Muscle layer of duodenum (tissue), 2 donors: ENCODE results near the gene TAPBP.
"Not testable (repeated sequence)": the region's sequence is repeated elsewhere in the genome, so short reads cannot be mapped to it uniquely, and the experiment has no call there.

ENCODE experiments used
- H3K27ac ChIP-seq: one replicate; pipeline ENCODE4 v1.7.0; 2013; ENCODE audit warnings: mild to moderate bottlenecking, low read length
- H3K27me3 ChIP-seq: one replicate; pipeline ENCODE4 v1.7.0; 2013; ENCODE audit warnings: low read depth, mild to moderate bottlenecking, control low read depth, low read length
- H3K36me3 ChIP-seq, 2 donors: one replicate each; pipeline ENCODE4 v1.7.0; 2013; ENCODE audit warnings: low read length in 2 of 2, control low read depth in 1 of 2, mild to moderate bottlenecking in 1 of 2; ENCODE audit not compliant: insufficient read depth in 2 of 2, control insufficient read depth in 1 of 2
- H3K4me1 ChIP-seq, 2 donors: one replicate each; pipeline ENCODE4 v1.7.0; 2013; ENCODE audit warnings: low read length in 2 of 2, mild to moderate bottlenecking in 2 of 2, control low read depth in 1 of 2, moderate library complexity in 1 of 2; ENCODE audit not compliant: insufficient read depth in 2 of 2, control insufficient read depth in 1 of 2
- H3K4me3 ChIP-seq, 2 donors: one replicate each; pipeline ENCODE4 v1.7.0; 2013; ENCODE audit warnings: low read length in 2 of 2, low read depth in 1 of 2, mild to moderate bottlenecking in 1 of 2
- H3K9me3 ChIP-seq, 2 donors: one replicate each; pipeline ENCODE4 v1.7.0; 2013; ENCODE audit warnings: low read length in 2 of 2, control low read depth in 1 of 2, mild to moderate bottlenecking in 1 of 2; ENCODE audit not compliant: control insufficient read depth in 1 of 2
- donor health status: healthy.

The TAPBP gene

DNA sequence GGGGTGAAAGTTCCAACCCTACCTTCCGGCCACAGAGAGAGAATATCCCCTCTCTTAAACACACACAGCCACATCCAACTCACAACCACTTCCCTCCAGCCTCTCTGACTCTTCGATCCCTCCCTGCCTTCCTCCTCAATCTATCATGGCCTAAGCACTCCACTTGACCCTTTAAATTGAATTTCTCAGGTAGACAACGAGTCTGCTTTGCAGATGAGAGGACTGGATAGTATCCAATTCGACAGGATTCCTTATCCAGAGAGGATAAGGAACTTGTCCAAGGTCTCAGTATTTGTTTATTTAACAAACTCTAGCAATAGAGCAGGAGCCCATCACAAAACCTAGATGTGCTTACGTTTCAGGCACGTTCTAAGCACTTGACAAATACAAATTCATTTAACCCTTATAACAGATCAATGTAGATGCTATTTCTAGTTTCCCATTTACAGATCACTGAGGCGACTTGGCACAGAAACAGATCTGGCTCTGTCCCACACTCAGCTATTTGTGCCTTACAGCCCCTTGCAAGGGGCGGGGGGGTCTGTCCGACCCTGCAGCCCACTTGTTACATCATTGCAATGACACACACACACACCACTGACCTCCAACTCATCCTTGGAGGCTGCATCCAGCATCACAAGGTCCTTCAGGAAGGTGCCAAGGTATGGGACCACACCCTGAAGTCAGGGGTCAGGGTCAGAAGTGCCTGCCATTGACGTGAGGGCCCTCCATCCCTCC lies 19.6 kb downstream of the TAPBP start:
- Histone ChIP-seq H3K4me3 (no peak overlapping the region), H3K4me1 (peaks cover 8 to 24% of the 10 kb centered on the region in 2 donors), H3K9me3 (no peaks in the 10 kb centered on the region), H3K36me3 (peaks cover 21 to 52% of the 10 kb centered on the region in 2 donors), H3K27ac (no peak overlapping the region), H3K27me3 (no peaks in the 10 kb centered on the region)

- Histone ChIP-seq H3K27ac (no peak overlapping the region), H3K4me1 (peaks cover 11 to 29% of the 10 kb centered on the region in 2 donors), H3K27me3 (no peaks in the 10 kb centered on the region), H3K36me3 (peaks cover 21 to 52% of the 10 kb centered on the region in 2 donors), H3K4me3 (no peak overlapping the region), H3K9me3 (no peaks in the 10 kb centered on the region)
These were observed 20.7 kb downstream of the TAPBP start for GRCh38 chr6:33292996-33293682.

DNA sequence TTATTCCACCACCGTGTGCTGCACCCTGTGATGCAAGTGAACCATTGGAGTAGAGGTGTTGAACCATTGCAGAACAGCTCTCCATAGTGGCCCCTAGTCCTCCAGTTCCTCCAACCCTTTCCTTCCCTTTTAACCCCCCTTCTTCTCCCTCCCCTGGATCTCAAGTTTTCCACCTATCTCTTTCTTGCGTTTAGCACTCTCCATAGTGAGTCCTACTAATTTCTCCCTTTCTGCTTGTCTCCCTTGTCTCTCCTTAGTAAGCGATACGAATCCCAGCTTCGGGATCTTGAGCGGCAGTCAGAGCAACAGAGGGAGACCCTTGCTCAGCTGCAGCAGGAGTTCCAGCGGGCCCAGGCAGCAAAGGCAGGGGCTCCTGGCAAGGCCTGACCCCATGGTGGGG lies 23.4 kb downstream of the TAPBP start:
- Histone ChIP-seq H3K4me1 (peaks cover 14 to 27% of the 10 kb centered on the region in 2 donors), H3K9me3 (no peaks in the 10 kb centered on the region), H3K4me3 (peak overlapping the region; percentile 97 to 99), H3K27ac (no peak overlapping the region), H3K36me3 (peaks cover 24 to 57% of the 10 kb centered on the region in 2 donors), H3K27me3 (no peaks in the 10 kb centered on the region)

DNA sequence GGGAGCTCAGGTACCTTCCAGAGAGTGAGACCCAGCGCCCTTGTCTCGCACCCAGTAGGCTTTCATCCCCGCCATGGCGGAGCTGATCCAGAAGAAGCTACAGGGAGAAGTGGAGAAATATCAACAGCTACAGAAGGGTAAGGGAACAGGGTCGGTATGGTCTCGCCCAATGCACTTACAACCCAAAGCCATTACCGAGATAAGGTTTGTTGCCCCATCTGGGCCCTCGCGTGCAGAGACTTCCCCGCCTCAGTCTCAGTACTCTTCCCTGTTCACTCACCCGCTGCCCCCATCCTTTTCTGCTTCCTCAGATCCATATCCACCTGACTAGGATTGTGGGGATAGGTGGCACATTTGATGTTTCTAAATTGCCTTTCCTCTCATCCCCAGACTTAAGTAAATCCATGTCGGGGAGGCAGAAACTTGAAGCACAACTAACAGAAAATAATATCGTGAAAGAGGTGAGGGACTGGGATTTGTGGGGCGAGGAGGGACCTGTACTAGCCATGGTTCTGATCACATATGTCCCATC lies 24.0 kb downstream of the TAPBP start:
- Histone ChIP-seq H3K27ac (peak overlapping the region; percentile 92), H3K36me3 (peaks cover 24 to 55% of the 10 kb centered on the region in 2 donors)

DNA sequence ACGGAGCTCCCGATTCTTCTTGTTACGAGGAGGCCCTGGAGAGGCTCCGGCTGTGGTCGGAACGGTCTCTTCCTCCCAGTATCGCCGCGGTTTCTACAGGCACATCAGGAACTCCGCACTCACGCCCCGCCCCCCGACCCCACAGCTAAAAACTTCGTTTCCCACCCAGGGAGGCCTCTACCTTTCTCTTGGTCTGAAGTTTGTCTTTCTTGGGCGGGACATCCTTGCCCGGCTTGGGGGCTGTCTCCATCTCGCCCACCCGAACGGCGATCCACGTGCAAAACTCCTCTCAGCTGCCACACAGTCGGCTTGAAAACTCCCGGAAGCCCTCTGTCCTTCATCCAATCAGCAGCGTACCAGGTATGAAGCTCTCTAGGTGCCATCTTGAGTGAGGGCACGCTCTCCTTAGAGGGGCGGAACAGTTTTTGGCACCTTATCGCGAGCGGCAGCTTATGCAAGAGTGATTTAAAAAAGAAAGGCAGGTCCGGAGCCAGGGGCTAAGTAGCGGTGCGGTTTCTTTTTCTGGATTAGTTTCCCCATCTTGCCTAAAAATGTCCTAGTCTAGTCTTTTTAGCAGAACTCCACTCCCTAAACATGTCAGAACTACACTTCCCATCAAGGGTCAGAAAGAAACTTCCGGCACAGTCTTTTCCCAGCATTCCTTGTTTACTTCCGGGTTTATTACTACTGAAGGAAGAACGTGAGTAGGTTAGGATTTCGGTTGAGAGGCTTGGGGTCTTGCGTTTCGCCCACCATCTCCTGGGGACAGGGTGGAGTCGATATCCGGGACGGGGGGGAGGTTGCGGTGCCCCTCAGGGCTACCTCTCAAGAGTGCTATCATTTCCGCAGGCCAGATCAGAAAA lies 24.7 kb downstream of the TAPBP start, which contains the start of the genes PFDN6 and WDR46:
Gene PFDN6 (plus strand): TSS at position 681 of the 863 bp plus-strand sequence. CDS start 256 bp downstream, outside the sequence.
Gene WDR46 (minus strand): TSS at position 319 of the 863 bp plus-strand sequence. CDS start 69 bp downstream, at position 250.
- Histone ChIP-seq H3K9me3 (no peaks in the 10 kb centered on the region), H3K27me3 (no peaks in the 10 kb centered on the region), H3K27ac (peak within 1 kb of the TSS; percentile 92), H3K4me1 (peaks cover 14 to 23% of the 10 kb centered on the region in 2 donors), H3K4me3 (peak within 1 kb of the TSS; percentile 97 to 99), H3K36me3 (peaks cover 22 to 59% of the 10 kb centered on the region in 2 donors)

More for the DNA sequence above, 24.0 kb downstream of the TAPBP start:
- no peaks in the 10 kb centered on the region for H3K27me3 ChIP-seq
- H3K9me3 ChIP-seq: no peaks in the 10 kb centered on the region
- H3K4me3 ChIP-seq: peak overlapping the region; percentile 97 to 99
- peaks cover 14 to 27% of the 10 kb centered on the region in 2 donors for H3K4me1 ChIP-seq

DNA sequence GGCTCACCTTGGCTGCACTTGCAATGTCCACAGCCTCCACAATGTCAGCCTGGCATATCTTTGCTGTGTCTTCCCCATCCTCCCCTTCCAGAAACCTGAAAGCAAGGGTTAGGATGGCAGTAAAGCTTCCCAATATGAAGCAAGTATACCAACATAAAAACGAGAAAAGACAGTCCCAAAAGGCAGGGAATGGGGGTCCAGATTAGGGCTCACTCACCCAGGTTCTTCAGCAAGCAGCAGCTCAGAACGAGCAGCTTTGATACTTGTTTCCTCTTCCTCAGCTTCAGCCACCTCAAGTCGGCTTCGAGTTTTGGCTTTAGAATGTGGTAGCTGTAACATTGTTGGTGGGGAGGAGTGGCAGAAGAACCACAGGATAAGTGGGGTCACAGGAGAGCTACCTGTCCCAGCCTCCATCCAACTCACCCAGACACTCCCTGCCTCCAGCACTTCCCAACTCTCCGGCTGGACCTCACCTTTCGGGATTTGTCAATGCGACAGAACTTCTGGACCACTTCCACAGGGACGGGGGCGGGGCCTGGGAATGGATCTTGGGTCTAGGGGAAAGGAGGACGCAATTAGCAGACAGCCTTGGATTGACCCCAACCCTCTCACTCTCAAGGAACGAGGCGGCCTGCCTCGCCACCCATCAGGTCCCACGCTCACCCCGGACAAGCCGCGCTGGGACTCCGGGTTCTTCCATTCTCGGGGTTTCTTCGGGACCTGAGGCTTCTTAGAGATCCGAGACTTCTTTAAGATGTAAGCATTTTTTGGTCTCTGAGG lies 25.5 kb downstream of the TAPBP start:
- Histone ChIP-seq H3K4me1 (peaks cover 14 to 23% of the 10 kb centered on the region in 2 donors), H3K27me3 (no peaks in the 10 kb centered on the region), H3K36me3 (peaks cover 19 to 57% of the 10 kb centered on the region in 2 donors), H3K9me3 (no peaks in the 10 kb centered on the region), H3K4me3 (peak overlapping the region; percentile 97 to 99), H3K27ac (peak overlapping the region; percentile 92)

- Histone ChIP-seq H3K4me1 (peaks cover 14 to 23% of the 10 kb centered on the region in 2 donors), H3K27ac (no peak overlapping the region), H3K4me3 (peak overlapping the region in 1 of 2 donors; percentile 99), H3K27me3 (no peaks in the 10 kb centered on the region), H3K9me3 (no peaks in the 10 kb centered on the region), H3K36me3 (peaks cover 17 to 54% of the 10 kb centered on the region in 2 donors)
These were observed 26.6 kb downstream of the TAPBP start for GRCh38 chr6:33286946-33287914.

GRCh38 chr6:33285214-33285613 lies 28.7 kb downstream of the TAPBP start:
- H3K27me3 ChIP-seq, H3K27ac ChIP-seq, H3K4me3 ChIP-seq, H3K9me3 ChIP-seq: not testable (repeated sequence)
- Histone ChIP-seq H3K4me1 (peaks cover 12 to 18% of the 10 kb centered on the region in 2 donors), H3K36me3 (peaks cover 18 to 58% of the 10 kb centered on the region in 2 donors)

GRCh38 chr6:33280539-33280938 lies 33.3 kb downstream of the TAPBP start:
- peaks cover 17 to 68% of the 10 kb centered on the region in 2 donors for H3K36me3 ChIP-seq
- H3K4me1 ChIP-seq: peaks cover 4 to 37% of the 10 kb centered on the region in 2 donors
- H3K9me3 ChIP-seq: no peaks in the 10 kb centered on the region
- no peaks in the 10 kb centered on the region for H3K27me3 ChIP-seq
- H3K27ac ChIP-seq: no peak overlapping the region
- H3K4me3 ChIP-seq: no peak overlapping the region
